ENCODE measurements around the gene APBB3.
"Not testable (repeated sequence)": the region's sequence is repeated elsewhere in the genome, so short reads cannot be mapped to it uniquely, and the experiment has no call there.

Gene APBB3

GRCh38 chr5:140588311-140589070 is 24.1 kb upstream of the APBB3 start:
- TF ChIP-seq SP1 (IDR thresholded peaks at IDR 0.05) (no peak), PKNOX1 (IDR thresholded peaks at IDR 0.05) (no peak), TARDBP (IDR thresholded peaks at IDR 0.05) (no peak), FOXK2 (IDR thresholded peaks at IDR 0.05) (no peak), FOXM1 (IDR thresholded peaks at IDR 0.05; ENCODE audit: borderline replicate concordance) (no peak), SUZ12 (IDR thresholded peaks at IDR 0.05) (no peak)
- ChIA-PET POLR2A (no interaction called here), CTCF (interaction anchor here (0.5 kb wide), 1 partner anchor 46 kb away, joined by 4 read pairs; no protein-coding TSS in a partner anchor)
- no peak for DNase-seq (ENCODE audit: extremely low spot score)

- no peak for TF ChIP-seq SUZ12 (IDR thresholded peaks at IDR 0.05)
- TF ChIP-seq BHLHE40 (IDR thresholded peaks at IDR 0.05; ENCODE audit: borderline replicate concordance): no peak
- no peak for TF ChIP-seq CTBP1 (IDR thresholded peaks at IDR 0.05; ENCODE audit: borderline replicate concordance)
- no peak for TF ChIP-seq TARDBP (IDR thresholded peaks at IDR 0.05)
- no peak for TF ChIP-seq NFRKB (IDR thresholded peaks at IDR 0.05)
- TF ChIP-seq LEF1 (IDR thresholded peaks at IDR 0.05; ENCODE audit: borderline replicate concordance): no peak
- TF ChIP-seq FOXA1 (IDR thresholded peaks at IDR 0.05): no peak
- TF ChIP-seq PKNOX1 (IDR thresholded peaks at IDR 0.05): no peak
- ChIA-PET CTCF (no interaction called here), POLR2A (no interaction called here)
- no peak for DNase-seq (ENCODE audit: extremely low spot score)
These were observed 23.1 kb upstream of the APBB3 start for GRCh38 chr5:140587495-140587894.

DNA sequence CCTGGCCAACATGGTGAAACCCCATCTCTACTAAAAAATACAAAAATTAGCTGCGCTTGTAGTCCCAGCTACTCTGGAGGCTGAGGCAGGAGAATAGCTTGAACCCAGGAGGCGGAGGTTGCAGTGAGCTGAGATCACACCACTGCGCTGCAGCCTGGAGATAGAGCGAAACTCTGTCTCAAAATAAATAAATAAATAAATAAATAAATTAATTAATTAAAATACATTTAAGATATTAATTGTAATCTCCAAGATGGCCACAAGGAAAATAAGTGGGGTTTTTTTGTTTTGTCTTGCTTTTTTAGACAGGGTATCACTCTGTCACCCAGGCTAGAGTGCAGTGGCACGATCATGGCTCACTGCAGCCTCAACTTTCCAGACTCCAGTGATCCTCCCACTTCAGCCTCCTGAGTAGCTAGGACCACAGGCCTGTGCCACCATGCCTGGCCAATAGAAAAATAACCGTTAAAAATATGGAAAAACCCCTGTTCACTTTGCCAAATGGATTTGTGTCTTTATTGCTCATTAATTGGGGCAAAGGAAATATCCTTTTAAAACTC is 14.9 kb upstream of the APBB3 start:
- POLR2A ChIA-PET; CTCF ChIA-PET; DNase-seq (ENCODE audit: extremely low spot score): not testable (repeated sequence)

DNA sequence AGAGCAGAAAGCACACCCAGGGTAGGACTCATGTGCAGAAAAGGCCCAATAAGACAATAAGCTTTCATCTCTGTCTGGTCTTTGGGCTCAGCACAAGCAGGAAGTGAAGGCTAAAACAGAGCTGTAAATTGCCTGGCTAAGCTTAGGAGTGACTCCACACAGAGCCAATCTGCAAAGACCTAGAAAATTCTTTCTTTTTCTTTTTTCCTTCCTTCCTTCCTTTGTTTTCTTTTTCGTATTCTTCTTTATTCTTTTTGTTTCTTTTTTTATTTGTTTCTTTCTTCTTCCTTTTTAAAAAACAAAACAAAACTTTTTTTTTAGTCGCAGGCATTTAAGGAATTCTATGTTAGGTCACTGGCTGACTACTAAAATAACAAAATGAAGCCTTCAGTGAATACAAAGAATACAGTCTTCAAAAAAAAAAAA is 12.4 kb upstream of the APBB3 start:
- ChIA-PET CTCF (interaction anchor here (0.6 kb wide), 1 partner anchor 460 kb away, joined by 3 read pairs; no protein-coding TSS in a partner anchor), POLR2A (interaction anchor here (0.6 to 1.3 kb wide), 2 partner anchors 11 to 19 kb away, joined by 3 read pairs; partner anchors contain the start of gene SRA1)
- TF ChIP-seq L3MBTL2 (conservative IDR thresholded peaks at IDR 0.05) (no peak), PKNOX1 (IDR thresholded peaks at IDR 0.05) (peak; percentile 22; the same call in 1 of the 2 replicates), CTBP1 (IDR thresholded peaks at IDR 0.05; ENCODE audit: borderline replicate concordance) (no peak), FOXM1 (IDR thresholded peaks at IDR 0.05; ENCODE audit: borderline replicate concordance) (no peak), TARDBP (IDR thresholded peaks at IDR 0.05) (no peak), SP1 (IDR thresholded peaks at IDR 0.05) (no peak), NFRKB (IDR thresholded peaks at IDR 0.05) (no peak)
- no peak for DNase-seq (ENCODE audit: extremely low spot score)

- TF ChIP-seq FOXK2 (IDR thresholded peaks at IDR 0.05) (no peak), ELF4 (IDR thresholded peaks at IDR 0.05) (no peak), ZNF384 (IDR thresholded peaks at IDR 0.05) (no peak), L3MBTL2 (conservative IDR thresholded peaks at IDR 0.05) (no peak), LEF1 (IDR thresholded peaks at IDR 0.05; ENCODE audit: borderline replicate concordance) (no peak), BHLHE40 (IDR thresholded peaks at IDR 0.05; ENCODE audit: borderline replicate concordance) (no peak)
- DNase-seq (ENCODE audit: extremely low spot score): peak; percentile 35
- ChIA-PET POLR2A (interaction anchor here (1.3 kb wide), 1 partner anchor 18 kb away, joined by 3 read pairs; the partner anchor contains the start of gene SRA1), CTCF (no interaction called here)
These were observed 10.9 kb upstream of the APBB3 start for GRCh38 chr5:140575309-140575708.

GRCh38 chr5:140574165-140574564 is 9.8 kb upstream of the APBB3 start:
- CTCF ChIA-PET: interaction anchor here (1.0 kb wide), 1 partner anchor 73 kb away, joined by 5 read pairs; the partner anchor contains the start of genes IK and NDUFA2

DNA sequence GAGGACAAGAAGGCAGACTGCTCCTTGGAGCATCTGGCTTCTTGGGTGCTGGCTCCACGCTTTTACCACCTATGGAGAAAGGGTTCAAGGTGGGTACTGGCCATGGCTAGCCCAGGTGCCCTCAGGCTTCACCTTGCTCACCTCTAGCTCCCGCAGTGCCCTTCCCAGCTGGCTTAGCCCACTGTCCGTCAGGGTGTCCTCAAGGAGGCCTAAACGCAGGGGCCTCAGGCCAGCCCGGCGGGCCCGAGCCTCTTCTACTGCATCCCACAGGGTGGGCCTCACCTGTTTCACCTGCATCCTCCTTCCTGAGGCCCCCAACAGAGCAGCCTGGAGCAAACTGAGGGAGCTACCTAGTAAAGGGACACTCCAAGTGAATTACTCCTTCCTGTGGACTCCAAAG is 9.3 kb upstream of the APBB3 start:
- ChIA-PET CTCF (interaction anchor here (1.0 kb wide), 1 partner anchor 74 kb away, joined by 5 read pairs; the partner anchor contains the start of genes IK and NDUFA2), POLR2A (interaction anchor here (0.6 to 1.5 kb wide), 4 partner anchors 8 to 66 kb away, joined by 3 to 5 read pairs (median 3); partner anchors contain the start of gene APBB3)
- no peak for DNase-seq (ENCODE audit: extremely low spot score)
- TF ChIP-seq PKNOX1 (IDR thresholded peaks at IDR 0.05) (no peak), ARNT (IDR thresholded peaks at IDR 0.05) (no peak), FOXM1 (IDR thresholded peaks at IDR 0.05; ENCODE audit: borderline replicate concordance) (no peak), LEF1 (IDR thresholded peaks at IDR 0.05; ENCODE audit: borderline replicate concordance) (no peak), FOXK2 (IDR thresholded peaks at IDR 0.05) (no peak), L3MBTL2 (conservative IDR thresholded peaks at IDR 0.05) (no peak), CTBP1 (IDR thresholded peaks at IDR 0.05; ENCODE audit: borderline replicate concordance) (no peak), NFRKB (IDR thresholded peaks at IDR 0.05) (no peak), TARDBP (IDR thresholded peaks at IDR 0.05) (no peak), ELF4 (IDR thresholded peaks at IDR 0.05) (no peak), ZNF384 (IDR thresholded peaks at IDR 0.05) (no peak), BHLHE40 (IDR thresholded peaks at IDR 0.05; ENCODE audit: borderline replicate concordance) (no peak), SP1 (IDR thresholded peaks at IDR 0.05) (no peak), FOXA1 (IDR thresholded peaks at IDR 0.05) (no peak), HDGF (IDR thresholded peaks at IDR 0.05; ENCODE audit: borderline replicate concordance) (no peak), SUZ12 (IDR thresholded peaks at IDR 0.05) (no peak)

More at GRCh38 chr5:140574165-140574564, 9.8 kb upstream of the APBB3 start:
- no peak for TF ChIP-seq CTBP1 (IDR thresholded peaks at IDR 0.05; ENCODE audit: borderline replicate concordance)
- no peak for TF ChIP-seq FOXK2 (IDR thresholded peaks at IDR 0.05)
- no peak for TF ChIP-seq L3MBTL2 (conservative IDR thresholded peaks at IDR 0.05)
- TF ChIP-seq BHLHE40 (IDR thresholded peaks at IDR 0.05; ENCODE audit: borderline replicate concordance): no peak
- no peak for TF ChIP-seq FOXA1 (IDR thresholded peaks at IDR 0.05)
- no peak for DNase-seq (ENCODE audit: extremely low spot score)
- POLR2A ChIA-PET: interaction anchor here (1.4 to 1.5 kb wide), 3 partner anchors 8 to 66 kb away, joined by 3 to 5 read pairs (median 3); partner anchors contain the start of gene APBB3
